GM12892 (cell line): Measurements from ENCODE around the gene FRMD4B.

Experiments used
- POLR2A ChIP-seq: IDR thresholded peaks from 2 replicates; pipeline ENCODE4 v1.6.1; 2011; ENCODE audit warnings: low read depth, low read length, control low read depth
- POLR2AphosphoS5 ChIP-seq: IDR thresholded peaks from 2 replicates; pipeline ENCODE4 v1.6.1; 2011; ENCODE audit warnings: low read depth, low read length, control low read depth
- TAF1 ChIP-seq: IDR thresholded peaks from 2 replicates; pipeline ENCODE4 v1.6.1; 2011; ENCODE audit warnings: low read depth, mild to moderate bottlenecking, control low read depth, low read length, borderline replicate concordance

GRCh38 chr3:69182588-69183316 is 203.1 kb downstream of the FRMD4B start:
- TF ChIP-seq POLR2A = no peak
- no peak for TF ChIP-seq TAF1
- no peak for TF ChIP-seq POLR2AphosphoS5
